Neural progenitor cell (in vitro differentiated cells): ENCODE measurements around the gene FANCC. TPM values are rescaled to one million over a fixed set of nuclear protein-coding genes. Genes with fewer than 3 reads are reported as not detected.

ENCODE experiments used
- DNase-seq: peaks from one replicate; pipeline ENCODE4 v3.0.0-alpha.2; 2016; ENCODE audit warnings: low spot score
- H2AFZ ChIP-seq: fragments of 200-600 bp; sonication (generic); replicated peaks from 2 replicates; pipeline ENCODE4 v1.6.1; 2016; ENCODE audit warnings: antibody characterized with exemption
- H3F3A ChIP-seq: fragments of 200-600 bp; sonication (generic); 2 replicates; pipeline ENCODE4 v1.6.1; 2016; ENCODE audit warnings: antibody characterized with exemption, low read depth
- H3K27ac ChIP-seq: fragments of 200-600 bp; sonication (generic); 2 replicates; pipeline ENCODE4 v1.5.1; 2016; ENCODE audit warnings: mild to moderate bottlenecking
- H3K27me3 ChIP-seq: fragments of 200-600 bp; sonication (generic); 2 replicates; pipeline ENCODE4 v1.6.1; 2016; ENCODE audit warnings: mild to moderate bottlenecking, moderate library complexity
- H3K36me3 ChIP-seq: fragments of 200-600 bp; sonication (generic); 2 replicates; pipeline ENCODE4 v1.5.1; 2016
- H3K4me1 ChIP-seq: fragments of 200-600 bp; sonication (generic); 2 replicates; pipeline ENCODE4 v1.6.1; 2016; ENCODE audit warnings: mixed run types
- H3K4me2 ChIP-seq: fragments of 200-600 bp; sonication (generic); 2 replicates; pipeline ENCODE4 v1.6.1; 2016
- H3K4me3 ChIP-seq: fragments of 200-600 bp; sonication (generic); 2 replicates; pipeline ENCODE4 v1.5.1; 2016
- H3K79me2 ChIP-seq: fragments of 200-600 bp; sonication (generic); 2 replicates; pipeline ENCODE4 v1.6.1; 2016; ENCODE audit warnings: low read depth
- H3K9ac ChIP-seq: fragments of 200-600 bp; sonication (generic); 2 replicates; pipeline ENCODE4 v1.6.1; 2016
- H3K9me3 ChIP-seq: fragments of 200-600 bp; sonication (generic); 2 replicates; pipeline ENCODE4 v1.5.1; 2016; ENCODE audit warnings: low read depth
- H4K20me1 ChIP-seq: fragments of 200-600 bp; sonication (generic); 2 replicates; pipeline ENCODE4 v1.6.1; 2016; ENCODE audit warnings: low read depth
- H3K27ac Mint-ChIP-seq: 3 replicates; pipeline ENCODE4 v1.8.0; 2021; ENCODE audit warnings: mixed read lengths
- H3K27me3 Mint-ChIP-seq: 2 replicates; pipeline ENCODE4 v1.8.0; 2022; ENCODE audit warnings: low read depth, mild to moderate bottlenecking, inconsistent platforms, moderate library complexity, mixed read lengths; ENCODE audit not compliant: insufficient read depth
- H3K36me3 Mint-ChIP-seq: 3 replicates; pipeline ENCODE4 v1.8.0; 2021; ENCODE audit warnings: mixed read lengths
- H3K4me1 Mint-ChIP-seq: 3 replicates; pipeline ENCODE4 v1.8.0; 2021; ENCODE audit warnings: mixed read lengths
- H3K4me3 Mint-ChIP-seq: 3 replicates; pipeline ENCODE4 v1.8.0; 2021; ENCODE audit warnings: mild to moderate bottlenecking, moderate library complexity, mixed read lengths
- H3K9me3 Mint-ChIP-seq: 3 replicates; pipeline ENCODE4 v1.8.0; 2020; ENCODE audit warnings: mixed read lengths
- EZH2 ChIP-seq: fragments of 200-600 bp; sonication (generic); IDR thresholded peaks from 2 replicates; pipeline ENCODE4 v1.6.1; 2017; ENCODE audit warnings: antibody characterized with exemption, mild to moderate bottlenecking, moderate library complexity
- EZH2phosphoT487 ChIP-seq: fragments of 200-600 bp; sonication (generic); IDR thresholded peaks from 2 replicates; pipeline ENCODE4 v1.6.1; 2017; ENCODE audit warnings: antibody characterized with exemption
- total RNA-seq: library from RNA; depleted of rRNA; stranded (reverse); fragments of >200 nt; gene quantifications from 2 replicates; pipeline ENCODE4 v1.2.3, GENCODE V29; 2015; ENCODE audit warnings: low replicate concordance
- TF ChIP-seq, protein P1 (sequence below): fragments of 200-600 bp; sonication (generic); IDR thresholded peaks from 2 replicates; pipeline ENCODE4 v1.5.1; 2017; ENCODE audit warnings: antibody characterized with exemption, mild to moderate bottlenecking

The FANCC gene
- total RNA-seq, 1 donor from 2014 or later: 49.6 TPM

GRCh38 chr9:95125652-95126051 lies 191.9 kb downstream of the FANCC start:
- H3K4me2 ChIP-seq: no peak overlapping the region
- H3K9me3 Mint-ChIP-seq: no peaks in the 10 kb centered on the region
- H3K36me3 Mint-ChIP-seq: peaks cover 1% of the 10 kb centered on the region
- no peaks in the 10 kb centered on the region for H3K36me3 ChIP-seq
- H3K79me2 ChIP-seq: no peaks in the 10 kb centered on the region
- no peaks in the 10 kb centered on the region for H3K9me3 ChIP-seq
- H3K27me3 ChIP-seq: no peaks in the 10 kb centered on the region
- H3K27ac ChIP-seq: no peak overlapping the region
- DNase-seq: no peak
- no peak overlapping the region for H3K9ac ChIP-seq
- TF ChIP-seq, protein P1, sequence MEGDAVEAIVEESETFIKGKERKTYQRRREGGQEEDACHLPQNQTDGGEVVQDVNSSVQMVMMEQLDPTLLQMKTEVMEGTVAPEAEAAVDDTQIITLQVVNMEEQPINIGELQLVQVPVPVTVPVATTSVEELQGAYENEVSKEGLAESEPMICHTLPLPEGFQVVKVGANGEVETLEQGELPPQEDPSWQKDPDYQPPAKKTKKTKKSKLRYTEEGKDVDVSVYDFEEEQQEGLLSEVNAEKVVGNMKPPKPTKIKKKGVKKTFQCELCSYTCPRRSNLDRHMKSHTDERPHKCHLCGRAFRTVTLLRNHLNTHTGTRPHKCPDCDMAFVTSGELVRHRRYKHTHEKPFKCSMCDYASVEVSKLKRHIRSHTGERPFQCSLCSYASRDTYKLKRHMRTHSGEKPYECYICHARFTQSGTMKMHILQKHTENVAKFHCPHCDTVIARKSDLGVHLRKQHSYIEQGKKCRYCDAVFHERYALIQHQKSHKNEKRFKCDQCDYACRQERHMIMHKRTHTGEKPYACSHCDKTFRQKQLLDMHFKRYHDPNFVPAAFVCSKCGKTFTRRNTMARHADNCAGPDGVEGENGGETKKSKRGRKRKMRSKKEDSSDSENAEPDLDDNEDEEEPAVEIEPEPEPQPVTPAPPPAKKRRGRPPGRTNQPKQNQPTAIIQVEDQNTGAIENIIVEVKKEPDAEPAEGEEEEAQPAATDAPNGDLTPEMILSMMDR: no peak
- no peak for TF ChIP-seq EZH2
- TF ChIP-seq EZH2phosphoT487: no peak
- H3K4me1 Mint-ChIP-seq: peaks cover 53% of the 10 kb centered on the region
- no peak overlapping the region for H2AFZ ChIP-seq
- H4K20me1 ChIP-seq: no peaks in the 10 kb centered on the region
- H3K4me3 ChIP-seq: no peak overlapping the region
- no peak overlapping the region for H3K4me3 Mint-ChIP-seq
- peaks cover 14% of the 10 kb centered on the region for H3F3A ChIP-seq
- H3K27ac Mint-ChIP-seq: no peak overlapping the region
- H3K27me3 Mint-ChIP-seq: peaks cover 5% of the 10 kb centered on the region
- peaks cover 13% of the 10 kb centered on the region for H3K4me1 ChIP-seq

- no peak overlapping the region for H3K4me3 ChIP-seq
- H3K79me2 ChIP-seq: no peaks in the 10 kb centered on the region
- no peaks in the 10 kb centered on the region for H3K36me3 ChIP-seq
- no peaks in the 10 kb centered on the region for H4K20me1 ChIP-seq
- H3K9me3 Mint-ChIP-seq: no peaks in the 10 kb centered on the region
- H3K4me1 ChIP-seq: peaks cover 6% of the 10 kb centered on the region
- H3K4me3 Mint-ChIP-seq: no peak overlapping the region
- H2AFZ ChIP-seq: no peak overlapping the region
- peaks cover 1% of the 10 kb centered on the region for H3K36me3 Mint-ChIP-seq
- peaks cover 2% of the 10 kb centered on the region for H3K27me3 Mint-ChIP-seq
- no peaks in the 10 kb centered on the region for H3K27me3 ChIP-seq
- no peak overlapping the region for H3K27ac Mint-ChIP-seq
- no peak overlapping the region for H3K4me2 ChIP-seq
- peaks cover 5% of the 10 kb centered on the region for H3F3A ChIP-seq
- no peak overlapping the region for H3K9ac ChIP-seq
- H3K4me1 Mint-ChIP-seq: peaks cover 44% of the 10 kb centered on the region
- no peak overlapping the region for H3K27ac ChIP-seq
- TF ChIP-seq, protein P1: peak; percentile 52
- TF ChIP-seq EZH2phosphoT487: no peak
- no peaks in the 10 kb centered on the region for H3K9me3 ChIP-seq
- DNase-seq: peak; percentile 44
Measured at GRCh38 chr9:95124582-95125367, 192.7 kb downstream of the FANCC start.

DNA sequence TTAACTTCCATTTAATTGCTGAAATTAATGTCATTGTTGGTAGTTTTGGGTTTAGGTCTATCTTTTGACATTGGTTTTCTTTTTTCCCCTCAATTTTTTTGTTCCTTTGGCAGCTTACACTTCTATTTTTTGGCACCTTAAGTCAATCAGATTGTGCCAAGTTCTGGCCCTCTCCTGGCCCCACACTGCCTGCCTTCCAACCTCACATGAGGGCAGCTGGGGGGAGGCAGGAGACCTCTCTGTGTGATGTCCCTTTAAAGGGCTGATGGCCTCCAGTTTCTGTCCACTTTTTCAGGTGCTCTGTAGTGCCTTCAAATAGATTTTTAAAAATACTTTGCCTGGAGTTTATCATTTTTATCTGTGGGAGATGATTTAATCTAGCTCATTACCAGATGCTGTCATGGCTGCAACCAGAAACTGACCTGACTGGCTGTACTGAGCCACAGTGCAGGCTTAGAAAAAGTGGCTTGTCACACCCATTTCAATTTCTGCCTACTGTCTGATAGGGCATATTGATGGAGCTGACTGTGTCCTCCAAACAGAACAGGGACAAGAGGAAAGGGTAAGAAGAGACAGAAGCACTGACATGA lies 196.6 kb downstream of the FANCC start:
- no peak overlapping the region for H3K4me3 Mint-ChIP-seq

More for the DNA sequence above, 196.6 kb downstream of the FANCC start:
- H3K36me3 ChIP-seq: no peaks in the 10 kb centered on the region
- no peak for DNase-seq
- H3K27ac Mint-ChIP-seq: no peak overlapping the region
- H3F3A ChIP-seq: no peaks in the 10 kb centered on the region
- no peaks in the 10 kb centered on the region for H3K9me3 ChIP-seq
- no peaks in the 10 kb centered on the region for H3K79me2 ChIP-seq
- no peak overlapping the region for H3K27ac ChIP-seq
- peaks cover 1% of the 10 kb centered on the region for H3K36me3 Mint-ChIP-seq
- TF ChIP-seq EZH2phosphoT487 (no peak), EZH2 (no peak)
- TF ChIP-seq, protein P1: no peak
- H3K27me3 Mint-ChIP-seq: peaks cover 2% of the 10 kb centered on the region
- H3K27me3 ChIP-seq: no peaks in the 10 kb centered on the region
- no peak overlapping the region for H3K4me3 ChIP-seq
- no peaks in the 10 kb centered on the region for H3K9me3 Mint-ChIP-seq
- no peaks in the 10 kb centered on the region for H3K4me1 ChIP-seq
- H3K4me1 Mint-ChIP-seq: peaks cover 19% of the 10 kb centered on the region
- H2AFZ ChIP-seq: no peak overlapping the region
- no peak overlapping the region for H3K9ac ChIP-seq
- no peak overlapping the region for H3K4me2 ChIP-seq
- H4K20me1 ChIP-seq: no peaks in the 10 kb centered on the region
